Spleen (tissue), 7 donors: ENCODE results near the gene PDCD11.

Experiments used
- CTCF ChIP-seq, 11 experiments: fragments of 200-600 bp in 7 of 11; fragments of 450-650 bp in 4 of 11; sonication (generic) in 4 of 11; IDR thresholded peaks in 8 of 11; conservative IDR thresholded peaks in 3 of 11; 1 replicate in 7 of 11; 2 replicates in 4 of 11; pipeline versions ENCODE4 v1.4.0 to v1.8.0; 2016 to 2021; ENCODE audit warnings: antibody characterized with exemption in 11 of 11, inconsistent platforms in 4 of 11, mild to moderate bottlenecking in 1 of 11
- POLR2AphosphoS5 ChIP-seq, 3 donors: sonication (generic); formaldehyde crosslinking; IDR thresholded peaks; one replicate each; pipeline ENCODE4 v1.5.1; 2017; ENCODE audit warnings: antibody characterized with exemption in 3 of 3
- donor health status: DM: no; HTN: no; CAD: no; lungs with moderate emphysema.
- donor health status: DM: no; HTN: no; CAD: no.
- donor health status: DM: no; HTN: no; CAD: no.

DNA sequence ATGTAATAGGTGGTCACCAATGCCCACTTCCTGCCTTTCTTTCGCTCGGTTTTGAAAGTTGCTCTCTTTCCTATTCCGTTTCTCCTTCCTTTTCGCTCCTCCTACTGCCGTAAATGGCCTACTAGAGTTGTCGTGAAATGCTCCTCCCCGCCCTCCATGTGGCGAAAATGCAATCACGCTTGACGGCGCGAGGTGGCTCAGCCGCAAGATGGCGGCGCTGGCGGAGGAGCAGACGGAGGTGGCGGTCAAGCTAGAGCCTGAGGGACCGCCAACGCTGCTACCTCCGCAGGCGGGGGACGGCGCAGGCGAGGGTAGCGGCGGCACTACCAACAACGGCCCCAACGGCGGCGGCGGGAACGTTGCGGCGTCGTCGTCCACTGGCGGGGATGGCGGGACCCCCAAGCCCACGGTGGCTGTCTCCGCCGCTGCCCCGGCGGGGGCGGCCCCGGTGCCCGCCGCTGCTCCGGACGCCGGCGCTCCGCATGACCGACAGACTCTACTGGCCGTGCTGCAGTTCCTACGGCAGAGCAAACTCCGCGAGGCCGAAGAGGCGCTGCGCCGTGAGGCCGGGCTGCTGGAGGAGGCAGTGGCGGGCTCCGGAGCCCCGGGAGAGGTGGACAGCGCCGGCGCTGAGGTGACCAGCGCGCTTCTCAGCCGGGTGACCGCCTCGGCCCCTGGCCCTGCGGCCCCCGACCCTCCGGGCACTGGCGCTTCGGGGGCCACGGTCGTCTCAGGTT lies 28.5 kb upstream of the PDCD11 start, which contains the start of gene TAF5:
- peak in 3 of 11 experiments; percentile 27 to 47 (median 42) for TF ChIP-seq CTCF (IDR thresholded peaks at IDR 0.05 in 8 of 11, conservative IDR thresholded peaks at IDR 0.05 in 3 of 11)
- peak; percentile 97 to 99 (median 99) for TF ChIP-seq POLR2AphosphoS5 (IDR thresholded peaks at IDR 0.05)
